Measurements from ENCODE around the gene RUSF1.

DNA sequence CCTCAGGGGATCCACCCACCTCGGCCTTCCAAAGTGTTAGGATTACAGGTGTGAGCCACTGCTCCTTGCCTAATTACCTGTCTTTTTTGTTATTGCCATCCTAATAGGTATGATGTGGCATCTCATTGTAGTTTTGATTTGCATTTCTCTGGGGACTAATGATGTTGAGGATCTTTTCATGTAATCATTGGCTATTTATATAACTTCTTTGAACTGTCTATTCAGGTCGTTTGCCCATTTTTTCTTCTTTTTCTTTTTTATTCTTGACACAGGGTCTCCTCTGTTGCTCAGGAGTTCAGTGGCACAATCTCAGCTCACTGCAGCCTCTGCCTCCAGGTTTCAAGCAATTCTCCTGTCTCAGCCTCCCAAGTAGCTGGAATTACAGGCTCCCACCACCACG lies 37.6 kb downstream of the RUSF1 start:
- no peak for TF ChIP-seq RAD21 (IDR thresholded peaks at IDR 0.05; ENCODE audit: low read length)
- TF ChIP-seq, protein P1, sequence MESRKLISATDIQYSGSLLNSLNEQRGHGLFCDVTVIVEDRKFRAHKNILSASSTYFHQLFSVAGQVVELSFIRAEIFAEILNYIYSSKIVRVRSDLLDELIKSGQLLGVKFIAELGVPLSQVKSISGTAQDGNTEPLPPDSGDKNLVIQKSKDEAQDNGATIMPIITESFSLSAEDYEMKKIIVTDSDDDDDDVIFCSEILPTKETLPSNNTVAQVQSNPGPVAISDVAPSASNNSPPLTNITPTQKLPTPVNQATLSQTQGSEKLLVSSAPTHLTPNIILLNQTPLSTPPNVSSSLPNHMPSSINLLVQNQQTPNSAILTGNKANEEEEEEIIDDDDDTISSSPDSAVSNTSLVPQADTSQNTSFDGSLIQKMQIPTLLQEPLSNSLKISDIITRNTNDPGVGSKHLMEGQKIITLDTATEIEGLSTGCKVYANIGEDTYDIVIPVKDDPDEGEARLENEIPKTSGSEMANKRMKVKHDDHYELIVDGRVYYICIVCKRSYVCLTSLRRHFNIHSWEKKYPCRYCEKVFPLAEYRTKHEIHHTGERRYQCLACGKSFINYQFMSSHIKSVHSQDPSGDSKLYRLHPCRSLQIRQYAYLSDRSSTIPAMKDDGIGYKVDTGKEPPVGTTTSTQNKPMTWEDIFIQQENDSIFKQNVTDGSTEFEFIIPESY (IDR thresholded peaks at IDR 0.05; ENCODE audit: borderline replicate concordance, low read depth): no peak
- TF ChIP-seq, protein P2, sequence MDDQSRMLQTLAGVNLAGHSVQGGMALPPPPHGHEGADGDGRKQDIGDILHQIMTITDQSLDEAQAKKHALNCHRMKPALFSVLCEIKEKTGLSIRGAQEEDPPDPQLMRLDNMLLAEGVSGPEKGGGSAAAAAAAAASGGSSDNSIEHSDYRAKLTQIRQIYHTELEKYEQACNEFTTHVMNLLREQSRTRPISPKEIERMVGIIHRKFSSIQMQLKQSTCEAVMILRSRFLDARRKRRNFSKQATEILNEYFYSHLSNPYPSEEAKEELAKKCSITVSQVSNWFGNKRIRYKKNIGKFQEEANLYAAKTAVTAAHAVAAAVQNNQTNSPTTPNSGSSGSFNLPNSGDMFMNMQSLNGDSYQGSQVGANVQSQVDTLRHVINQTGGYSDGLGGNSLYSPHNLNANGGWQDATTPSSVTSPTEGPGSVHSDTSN (IDR thresholded peaks at IDR 0.05): no peak
- TF ChIP-seq, protein P3, sequence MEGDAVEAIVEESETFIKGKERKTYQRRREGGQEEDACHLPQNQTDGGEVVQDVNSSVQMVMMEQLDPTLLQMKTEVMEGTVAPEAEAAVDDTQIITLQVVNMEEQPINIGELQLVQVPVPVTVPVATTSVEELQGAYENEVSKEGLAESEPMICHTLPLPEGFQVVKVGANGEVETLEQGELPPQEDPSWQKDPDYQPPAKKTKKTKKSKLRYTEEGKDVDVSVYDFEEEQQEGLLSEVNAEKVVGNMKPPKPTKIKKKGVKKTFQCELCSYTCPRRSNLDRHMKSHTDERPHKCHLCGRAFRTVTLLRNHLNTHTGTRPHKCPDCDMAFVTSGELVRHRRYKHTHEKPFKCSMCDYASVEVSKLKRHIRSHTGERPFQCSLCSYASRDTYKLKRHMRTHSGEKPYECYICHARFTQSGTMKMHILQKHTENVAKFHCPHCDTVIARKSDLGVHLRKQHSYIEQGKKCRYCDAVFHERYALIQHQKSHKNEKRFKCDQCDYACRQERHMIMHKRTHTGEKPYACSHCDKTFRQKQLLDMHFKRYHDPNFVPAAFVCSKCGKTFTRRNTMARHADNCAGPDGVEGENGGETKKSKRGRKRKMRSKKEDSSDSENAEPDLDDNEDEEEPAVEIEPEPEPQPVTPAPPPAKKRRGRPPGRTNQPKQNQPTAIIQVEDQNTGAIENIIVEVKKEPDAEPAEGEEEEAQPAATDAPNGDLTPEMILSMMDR (IDR thresholded peaks at IDR 0.05): no peak
